GM21576 (cell line): ENCODE results near the gene SLC2A11.

Experiments
- ATAC-seq: cut with Tn5 transposase; IDR thresholded peaks from one replicate; pipeline ENCODE4 v1.9.1; 2021; ENCODE audit warnings: mild to moderate bottlenecking, moderate library complexity; ENCODE audit not compliant: unreplicated experiment

SLC2A11 gene

GRCh38 chr22:23831781-23832180 is 25.9 kb upstream of the SLC2A11 start:
- ATAC-seq, result no peak

GRCh38 chr22:23832226-23833016 is 25.3 kb upstream of the SLC2A11 start:
- ATAC-seq, result no peak

GRCh38 chr22:23833017-23833751 is 24.5 kb upstream of the SLC2A11 start:
- ATAC-seq, result no peak

- ATAC-seq, result no peak
These were observed 23.8 kb upstream of the SLC2A11 start for GRCh38 chr22:23833911-23834317.

GRCh38 chr22:23834406-23834792 is 23.3 kb upstream of the SLC2A11 start:
- ATAC-seq, result no peak

GRCh38 chr22:23834793-23835483 is 22.7 kb upstream of the SLC2A11 start:
- ATAC-seq, result no peak

GRCh38 chr22:23835484-23836144 is 22.1 kb upstream of the SLC2A11 start:
- ATAC-seq, result no peak

- ATAC-seq, result no peak
These were observed 21.4 kb upstream of the SLC2A11 start for GRCh38 chr22:23836281-23836680.

- no peak for ATAC-seq
These were observed 20.8 kb upstream of the SLC2A11 start for GRCh38 chr22:23836692-23837495.

GRCh38 chr22:23837496-23837859 is 20.2 kb upstream of the SLC2A11 start:
- no peak for ATAC-seq

GRCh38 chr22:23837911-23838680 is 19.6 kb upstream of the SLC2A11 start:
- ATAC-seq, result peak; percentile 4

- peak; percentile 83 for ATAC-seq
These were observed 18.8 kb upstream of the SLC2A11 start, which contains the start of gene DERL3 for GRCh38 chr22:23838681-23839468. DERL3 (minus strand) TSS chr22:23839006; CDS start chr22:23838987, 19 bp downstream.

- ATAC-seq, result no peak
These were observed 17.6 kb upstream of the SLC2A11 start for GRCh38 chr22:23840026-23840425.

GRCh38 chr22:23841292-23841691 is 16.4 kb upstream of the SLC2A11 start:
- ATAC-seq, result no peak

- ATAC-seq, result no peak
These were observed 15.8 kb upstream of the SLC2A11 start for GRCh38 chr22:23841736-23842445.

- no peak for ATAC-seq
These were observed 15.1 kb upstream of the SLC2A11 start for GRCh38 chr22:23842599-23842998.

- no peak for ATAC-seq
These were observed 12.9 kb upstream of the SLC2A11 start for GRCh38 chr22:23844739-23845202.
